GM12872 (cell line): ENCODE measurements around the gene EEFSEC.

Source experiments
- CTCF ChIP-seq: IDR thresholded peaks from 3 replicates; pipeline ENCODE4 v1.5.1; 2011; ENCODE audit warnings: low read depth, mild to moderate bottlenecking, low read length, moderate library complexity; ENCODE audit not compliant: insufficient read depth

The EEFSEC gene

GRCh38 chr3:128368626-128369025, 215.3 kb downstream of the EEFSEC start:
- TF ChIP-seq CTCF, result no peak

- TF ChIP-seq CTCF, result no peak
These were observed 215.9 kb downstream of the EEFSEC start for GRCh38 chr3:128369121-128369703.

- TF ChIP-seq CTCF, result no peak; the same call in 2 of the 3 replicates
These were observed 216.8 kb downstream of the EEFSEC start for GRCh38 chr3:128369881-128370642.

- TF ChIP-seq CTCF, result no peak
These were observed 219.0 kb downstream of the EEFSEC start for GRCh38 chr3:128372281-128372680.

- TF ChIP-seq CTCF, result no peak
These were observed 219.6 kb downstream of the EEFSEC start for GRCh38 chr3:128372707-128373533.

- TF ChIP-seq CTCF, result no peak
These were observed 221.6 kb downstream of the EEFSEC start for GRCh38 chr3:128374746-128375445.

GRCh38 chr3:128376516-128376915, 223.2 kb downstream of the EEFSEC start:
- TF ChIP-seq CTCF, result no peak
